Right cardiac atrium (tissue), 5 donors: ENCODE data around the gene INF2. TPM values are rescaled to one million over a fixed set of nuclear protein-coding genes. Genes with fewer than 3 reads are reported as not detected.
A peak's percentile ranks its signal among the peaks of the same experiment; 100 is the strongest.

Source experiments
- ATAC-seq, 2 donors: fragments of 200-7000 bp; cut with Tn5 transposase; one replicate each; pipeline versions ENCODE4 v1.8.0 to v1.9.1; 2020; ENCODE audit warnings: moderate library complexity in 2 of 2, mild to moderate bottlenecking in 1 of 2
- DNase-seq, 3 donors: peaks; one replicate each; pipeline ENCODE4 v3.0.0-alpha.2; 2020
- H3K27ac ChIP-seq: one replicate; pipeline ENCODE4 v1.5.1; 2013; ENCODE audit warnings: mild to moderate bottlenecking, low read length, control low read depth, moderate library complexity
- H3K27me3 ChIP-seq: one replicate; pipeline ENCODE4 v1.6.1; 2013; ENCODE audit not compliant: control insufficient read depth, insufficient read depth
- H3K4me1 ChIP-seq: one replicate; pipeline ENCODE4 v1.6.1; 2013; ENCODE audit warnings: low read length; ENCODE audit not compliant: control insufficient read depth, insufficient read depth
- H3K4me3 ChIP-seq: one replicate; pipeline ENCODE4 v1.5.1; 2013; ENCODE audit warnings: low read length, control low read depth
- H3K9me3 ChIP-seq: one replicate; pipeline ENCODE4 v1.6.1; 2013; ENCODE audit warnings: low read length; ENCODE audit not compliant: control insufficient read depth
- WGBS: extraction: QIAGEN DNeasy Blood & Tissue Kit; methylation state at CpG from one replicate; pipeline ENCODE4 v1.1.7; 2013; 5-methylcytosine and 5-hydroxymethylcytosine counted together
- intact Hi-C, 4 donors: fragments of 100-400 bp; cut with DNase I; formaldehyde crosslinking; loops; one replicate each; pipeline versions ENCODE4 v1.11.0 to v1.14.0; 2022 to 2023
- polyA plus RNA-seq: library from polyadenylated mRNA; stranded (reverse); fragments of 200-250 nt; gene quantifications from one replicate; pipeline ENCODE4 v1.2.3, GENCODE V29; 2013
- total RNA-seq, 4 donors: library from RNA; stranded (reverse); fragmentation: NEBNext Ultra II Directional; extraction: Animal tissue kit (Norgen Biotek cat#: 25700); gene quantifications; one replicate each; pipeline ENCODE4 v1.2.1, GENCODE V29; 2021
- donor health status: healthy with polysubstance abuse.
- donor health status: DM: no; HTN: yes; CAD: no.
- donor health status: DM: no; HTN: no; CAD: no.
- donor health status: DM: no; HTN: yes; CAD: no; lungs with severe emphysema.
- donor health status: DM: yes; HTN: yes; CAD: no.

INF2 gene
- total and polyA plus RNA-seq, 5 donors: 36.2 to 46.4 (median 40.2) TPM

- H3K27me3 ChIP-seq: no peaks in the 10 kb centered on the region
- intact Hi-C loops: loop anchor here in 1 of 4 donors (5.0 kb wide), 1 partner anchor 34 kb away; no protein-coding TSS in a partner anchor
- ATAC-seq: no peak
- DNase-seq: peak in 2 of 3 donors; percentile 34 to 47
- no peaks in the 10 kb centered on the region for H3K9me3 ChIP-seq
- H3K4me3 ChIP-seq: no peak overlapping the region
- H3K27ac ChIP-seq: no peak overlapping the region
- H3K4me1 ChIP-seq: no peaks in the 10 kb centered on the region
- WGBS: 91% methylated on average over 19 of the region's 19 CpGs
Measured at GRCh38 chr14:104757681-104758392, 68.4 kb downstream of the INF2 start.

GRCh38 chr14:104758981-104759969, 69.9 kb downstream of the INF2 start:
- 86% methylated on average over 30 of the region's 30 CpGs for WGBS
- no peak overlapping the region for H3K27ac ChIP-seq
- DNase-seq (peak in 2 of 3 donors; percentile 42 to 46), ATAC-seq (no peak)
- intact Hi-C loops: loop anchor here in 1 of 4 donors (5.0 kb wide), 1 partner anchor 33 kb away; no protein-coding TSS in a partner anchor
- H3K4me3 ChIP-seq: no peak overlapping the region
- H3K9me3 ChIP-seq: no peaks in the 10 kb centered on the region
- H3K27me3 ChIP-seq: no peaks in the 10 kb centered on the region
- no peaks in the 10 kb centered on the region for H3K4me1 ChIP-seq

- DNase-seq (no peak), ATAC-seq (no peak)
- intact Hi-C loops: loop anchor here (5.0 kb wide), 2 partner anchors 57 to 62 kb away; no protein-coding TSS in a partner anchor
- 94% methylated on average over 3 of the region's 3 CpGs for WGBS
- no peak overlapping the region for H3K4me3 ChIP-seq
- H3K27ac ChIP-seq: no peak overlapping the region
- no peaks in the 10 kb centered on the region for H3K27me3 ChIP-seq
- no peaks in the 10 kb centered on the region for H3K9me3 ChIP-seq
- H3K4me1 ChIP-seq: peaks cover 2% of the 10 kb centered on the region
Measured at GRCh38 chr14:104765517-104765916, 76.1 kb downstream of the INF2 start.

- H3K27me3 ChIP-seq: no peaks in the 10 kb centered on the region
- DNase-seq (no peak), ATAC-seq (no peak)
- H3K4me3 ChIP-seq: no peak overlapping the region
- H3K27ac ChIP-seq: no peak overlapping the region
- 93% methylated on average over 4 of the region's 4 CpGs for WGBS
- intact Hi-C loops: loop anchor here (5.0 kb wide), 2 partner anchors 56 to 61 kb away; no protein-coding TSS in a partner anchor
- H3K9me3 ChIP-seq: no peaks in the 10 kb centered on the region
- H3K4me1 ChIP-seq: peaks cover 2% of the 10 kb centered on the region
Measured at GRCh38 chr14:104766256-104766862, 76.9 kb downstream of the INF2 start.

GRCh38 chr14:104766863-104767633, 77.6 kb downstream of the INF2 start:
- ATAC-seq (no peak), DNase-seq (peak in 2 of 3 donors; percentile 11 to 50)

GRCh38 chr14:104767634-104767918, 78.2 kb downstream of the INF2 start:
- no peaks in the 10 kb centered on the region for H3K27me3 ChIP-seq
- DNase-seq: no peak
- ATAC-seq: no peak
- intact Hi-C loops: loop anchor here (5.0 kb wide), 2 partner anchors 55 to 60 kb away; no protein-coding TSS in a partner anchor
- no peaks in the 10 kb centered on the region for H3K9me3 ChIP-seq
- no peak overlapping the region for H3K27ac ChIP-seq
- WGBS: 83% methylated on average over 5 of the region's 5 CpGs
- H3K4me1 ChIP-seq: peaks cover 2% of the 10 kb centered on the region
- H3K4me3 ChIP-seq: no peak overlapping the region

More at GRCh38 chr14:104766863-104767633, 77.6 kb downstream of the INF2 start:
- Histone ChIP-seq H3K4me1 (peaks cover 2% of the 10 kb centered on the region), H3K27me3 (no peaks in the 10 kb centered on the region), H3K9me3 (no peaks in the 10 kb centered on the region), H3K4me3 (no peak overlapping the region), H3K27ac (no peak overlapping the region)
- intact Hi-C loops: loop anchor here (5.0 kb wide), 2 partner anchors 55 to 60 kb away; no protein-coding TSS in a partner anchor
- 76% methylated on average over 15 of the region's 15 CpGs for WGBS

GRCh38 chr14:104768437-104769323, 79.3 kb downstream of the INF2 start:
- H3K9me3 ChIP-seq: no peaks in the 10 kb centered on the region
- H3K4me1 ChIP-seq: peaks cover 2% of the 10 kb centered on the region
- H3K4me3 ChIP-seq: no peak overlapping the region
- 14% methylated on average over 25 of the region's 25 CpGs for WGBS
- DNase-seq: peak; percentile 86 to 96 (median 96)
- H3K27ac ChIP-seq: no peak overlapping the region
- intact Hi-C loops: loop anchor here (5.0 kb wide), 2 partner anchors 54 to 59 kb away; no protein-coding TSS in a partner anchor
- ATAC-seq: peak; percentile 88 to 89
- no peaks in the 10 kb centered on the region for H3K27me3 ChIP-seq

- Histone ChIP-seq H3K9me3 (no peaks in the 10 kb centered on the region), H3K4me3 (no peak overlapping the region), H3K4me1 (peaks cover 2% of the 10 kb centered on the region), H3K27ac (no peak overlapping the region), H3K27me3 (no peaks in the 10 kb centered on the region)
- DNase-seq (peak in 2 of 3 donors; percentile 53), ATAC-seq (no peak)
- intact Hi-C loops: loop anchor here (5.0 kb wide), 2 partner anchors 53 to 58 kb away; no protein-coding TSS in a partner anchor
- 73% methylated on average over 18 of the region's 18 CpGs for WGBS
Measured at GRCh38 chr14:104769324-104770071, 80.1 kb downstream of the INF2 start.

GRCh38 chr14:104770072-104770579, 80.7 kb downstream of the INF2 start:
- 81% methylated on average over 24 of the region's 24 CpGs for WGBS
- DNase-seq (peak in 2 of 3 donors; percentile 50 to 55), ATAC-seq (no peak)
- intact Hi-C loops: no loop called here
- H3K4me1 ChIP-seq: peaks cover 2% of the 10 kb centered on the region
- no peaks in the 10 kb centered on the region for H3K27me3 ChIP-seq
- H3K4me3 ChIP-seq: no peak overlapping the region
- no peaks in the 10 kb centered on the region for H3K9me3 ChIP-seq
- no peak overlapping the region for H3K27ac ChIP-seq
